Glutamatergic neuron (in vitro differentiated cells): ENCODE data around the gene CELA3B. TPM values are rescaled to one million over a fixed set of nuclear protein-coding genes. Genes with fewer than 3 reads are reported as not detected.

Experiments used
- DNase-seq: peaks from one replicate; pipeline ENCODE4 v3.0.0; 2022
- H3K27ac Mint-ChIP-seq: one replicate; pipeline ENCODE4 v1.8.0; 2020; ENCODE audit warnings: mild to moderate bottlenecking, mixed read lengths, inconsistent platforms; ENCODE audit not compliant: unreplicated experiment
- H3K27me3 Mint-ChIP-seq: one replicate; pipeline ENCODE4 v1.8.0; 2020; ENCODE audit warnings: mild to moderate bottlenecking, moderate library complexity, mixed read lengths, inconsistent platforms; ENCODE audit not compliant: unreplicated experiment
- H3K36me3 Mint-ChIP-seq: one replicate; pipeline ENCODE4 v1.8.0; 2020; ENCODE audit warnings: mild to moderate bottlenecking, mixed read lengths, inconsistent platforms; ENCODE audit not compliant: unreplicated experiment
- H3K4me1 Mint-ChIP-seq: one replicate; pipeline ENCODE4 v1.8.0; 2020; ENCODE audit warnings: mild to moderate bottlenecking, low read depth, mixed read lengths, inconsistent platforms; ENCODE audit not compliant: unreplicated experiment
- H3K4me3 Mint-ChIP-seq: one replicate; pipeline ENCODE4 v1.8.0; 2020; ENCODE audit warnings: mild to moderate bottlenecking, mixed read lengths, inconsistent platforms; ENCODE audit not compliant: unreplicated experiment
- H3K9me3 Mint-ChIP-seq: one replicate; pipeline ENCODE4 v1.8.0; 2020; ENCODE audit warnings: mild to moderate bottlenecking, moderate library complexity, mixed read lengths, inconsistent platforms; ENCODE audit not compliant: unreplicated experiment
- total RNA-seq: library from RNA; stranded (reverse); fragmentation: NEBNext Ultra II Directional; extraction: Animal tissue kit (Norgen Biotek cat#: 25700); gene quantifications from one replicate; pipeline ENCODE4 v1.2.1, GENCODE V29; 2021; ENCODE audit not compliant: unreplicated experiment
- TF ChIP-seq, protein P1 (sequence below): fragments of 200-600 bp; sonication (generic); IDR thresholded peaks from one replicate; pipeline ENCODE4 v1.5.0; 2021; ENCODE audit not compliant: partially characterized antibody, unreplicated experiment

Gene CELA3B
- total RNA-seq, 1 donor from 2014 or later: not detected

DNA sequence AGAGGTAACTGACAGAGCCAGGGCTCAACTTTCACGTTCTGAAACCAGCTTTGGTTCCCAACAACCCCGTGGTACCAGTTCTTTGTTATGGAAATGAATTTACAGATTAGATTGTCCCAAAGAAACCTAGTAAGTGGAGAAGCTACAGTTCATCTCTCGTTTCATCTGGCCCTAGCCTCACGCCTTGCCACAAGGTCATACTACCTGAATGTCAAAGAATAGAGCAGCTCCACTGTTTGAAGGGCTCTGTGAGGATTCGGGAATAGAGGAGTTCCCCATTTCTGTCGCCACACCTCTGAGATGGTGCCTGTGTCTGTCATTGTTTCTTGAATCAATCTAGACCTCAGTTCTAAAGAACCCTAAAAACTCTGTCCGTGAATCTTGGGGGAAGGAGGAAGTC lies 60.7 kb downstream of the CELA3B start:
- H3K27me3 Mint-ChIP-seq: no peaks in the 10 kb centered on the region
- TF ChIP-seq, protein P1, sequence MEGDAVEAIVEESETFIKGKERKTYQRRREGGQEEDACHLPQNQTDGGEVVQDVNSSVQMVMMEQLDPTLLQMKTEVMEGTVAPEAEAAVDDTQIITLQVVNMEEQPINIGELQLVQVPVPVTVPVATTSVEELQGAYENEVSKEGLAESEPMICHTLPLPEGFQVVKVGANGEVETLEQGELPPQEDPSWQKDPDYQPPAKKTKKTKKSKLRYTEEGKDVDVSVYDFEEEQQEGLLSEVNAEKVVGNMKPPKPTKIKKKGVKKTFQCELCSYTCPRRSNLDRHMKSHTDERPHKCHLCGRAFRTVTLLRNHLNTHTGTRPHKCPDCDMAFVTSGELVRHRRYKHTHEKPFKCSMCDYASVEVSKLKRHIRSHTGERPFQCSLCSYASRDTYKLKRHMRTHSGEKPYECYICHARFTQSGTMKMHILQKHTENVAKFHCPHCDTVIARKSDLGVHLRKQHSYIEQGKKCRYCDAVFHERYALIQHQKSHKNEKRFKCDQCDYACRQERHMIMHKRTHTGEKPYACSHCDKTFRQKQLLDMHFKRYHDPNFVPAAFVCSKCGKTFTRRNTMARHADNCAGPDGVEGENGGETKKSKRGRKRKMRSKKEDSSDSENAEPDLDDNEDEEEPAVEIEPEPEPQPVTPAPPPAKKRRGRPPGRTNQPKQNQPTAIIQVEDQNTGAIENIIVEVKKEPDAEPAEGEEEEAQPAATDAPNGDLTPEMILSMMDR: no peak
- no peaks in the 10 kb centered on the region for H3K4me1 Mint-ChIP-seq
- H3K9me3 Mint-ChIP-seq: no peaks in the 10 kb centered on the region
- H3K36me3 Mint-ChIP-seq: no peaks in the 10 kb centered on the region
- DNase-seq: no peak
- no peak overlapping the region for H3K27ac Mint-ChIP-seq
- no peak overlapping the region for H3K4me3 Mint-ChIP-seq

DNA sequence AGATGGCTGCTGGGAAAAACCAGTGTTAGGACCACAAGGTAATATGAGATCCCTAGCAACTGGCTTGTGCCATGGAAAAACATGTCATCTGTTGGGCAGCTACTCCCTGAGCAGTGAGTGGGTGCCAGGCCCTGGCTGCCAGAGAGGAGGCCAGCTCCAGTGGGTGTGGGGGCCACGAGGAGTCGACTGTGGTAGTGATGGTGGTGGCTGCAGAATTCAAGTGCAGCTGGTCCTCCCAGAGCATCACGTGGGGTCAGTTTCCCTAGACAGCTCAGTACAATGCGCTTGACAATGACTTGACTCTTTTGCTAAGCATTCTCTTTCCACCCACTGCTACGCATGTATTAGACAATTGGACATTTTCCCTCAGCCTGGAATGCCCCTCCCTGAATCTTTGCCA lies 61.2 kb downstream of the CELA3B start:
- H3K36me3 Mint-ChIP-seq: no peaks in the 10 kb centered on the region
- no peaks in the 10 kb centered on the region for H3K27me3 Mint-ChIP-seq
- no peak overlapping the region for H3K4me3 Mint-ChIP-seq
- H3K4me1 Mint-ChIP-seq: no peaks in the 10 kb centered on the region
- TF ChIP-seq, protein P1: no peak
- peaks cover under 1% of the 10 kb centered on the region for H3K9me3 Mint-ChIP-seq
- no peak overlapping the region for H3K27ac Mint-ChIP-seq
- DNase-seq: no peak

Other genes with a start within 250 kb of the CELA3B start
- gene USP48, start 193.9 kb upstream of the CELA3B start, total RNA-seq: 78.7 TPM
- gene LDLRAD2, start 164.8 kb upstream of the CELA3B start, total RNA-seq: not detected
- gene HSPG2, start 39.7 kb upstream of the CELA3B start, total RNA-seq: 3.3 TPM
- gene CELA3A, start 24.6 kb downstream of the CELA3B start, total RNA-seq: not detected
- 283 TPM for gene CDC42, start 75.7 kb downstream of the CELA3B start, total RNA-seq
- not detected for gene WNT4, start 166.1 kb downstream of the CELA3B start, total RNA-seq